Caco-2 (cell line): ENCODE results near the gene FOXN3. TPM values are rescaled to one million over a fixed set of nuclear protein-coding genes. Genes with fewer than 3 reads are reported as not detected.

Experiments used
- BruUV-seq: library from RNA; stranded (reverse); fragments of 400-500 nt; replicated peaks from 2 replicates; lab custom pipeline; 2021; lab: Mats Ljungman, UMichigan
- CTCF ChIA-PET: fragments of 300-600 bp; sonication (Branson Sonifier 250); formaldehyde crosslinking; loops from one replicate; lab custom pipeline; 2022; ENCODE audit warnings: antibody characterized with exemption; lab: Charles Lee
- POLR2A ChIA-PET: fragments of 300-600 bp; sonication (Branson Sonifier 250); formaldehyde crosslinking; loops from one replicate; lab custom pipeline; 2022; ENCODE audit warnings: antibody characterized with exemption; lab: Charles Lee
- DNase-seq, 2 experiments: peaks; one replicate each; pipeline versions ENCODE4 v3.0.0 to v3.0.0-alpha.2; 2020 to 2022
- H3K27me3 ChIP-seq: replicated peaks from 2 replicates; pipeline ENCODE4 v1.6.0; 2011; ENCODE audit warnings: low read length; ENCODE audit not compliant: control insufficient read depth, insufficient read depth
- H3K36me3 ChIP-seq: 2 replicates; pipeline ENCODE4 v1.5.1; 2011; ENCODE audit warnings: low read length; ENCODE audit not compliant: control insufficient read depth, insufficient read depth
- H3K4me1 ChIP-seq: fragments of 250-450 bp; sonication (Bioruptor Pico); 2 replicates; pipeline ENCODE4 v1.5.1; 2020; ENCODE audit warnings: mild to moderate bottlenecking
- H3K4me3 ChIP-seq: 2 replicates; pipeline ENCODE4 v1.5.1; 2011; ENCODE audit warnings: low read depth, mild to moderate bottlenecking, control low read depth, low read length
- H3K9me3 ChIP-seq: fragments of 250-450 bp; sonication (Bioruptor Pico); 2 replicates; pipeline ENCODE4 v1.5.1; 2020; ENCODE audit warnings: mild to moderate bottlenecking, moderate library complexity
- H3K27ac Mint-ChIP-seq: one replicate; pipeline ENCODE4 v1.8.0; 2022; ENCODE audit warnings: mixed read lengths; ENCODE audit not compliant: unreplicated experiment
- H3K27me3 Mint-ChIP-seq: one replicate; pipeline ENCODE4 v1.8.0; 2022; ENCODE audit warnings: mixed read lengths; ENCODE audit not compliant: insufficient read depth, unreplicated experiment
- H3K36me3 Mint-ChIP-seq: one replicate; pipeline ENCODE4 v1.8.0; 2022; ENCODE audit warnings: mild to moderate bottlenecking, mixed read lengths; ENCODE audit not compliant: insufficient read depth, unreplicated experiment
- H3K4me1 Mint-ChIP-seq: one replicate; pipeline ENCODE4 v1.8.0; 2022; ENCODE audit warnings: low read depth, mixed read lengths; ENCODE audit not compliant: unreplicated experiment
- H3K4me3 Mint-ChIP-seq: one replicate; pipeline ENCODE4 v1.8.0; 2022; ENCODE audit warnings: mild to moderate bottlenecking, moderate library complexity, mixed read lengths; ENCODE audit not compliant: unreplicated experiment
- H3K9me3 Mint-ChIP-seq: one replicate; pipeline ENCODE4 v1.8.0; 2022; ENCODE audit warnings: mixed read lengths; ENCODE audit not compliant: unreplicated experiment
- intact Hi-C: fragments of 100-400 bp; cut with micrococcal nuclease; formaldehyde crosslinking; loops from one replicate; pipeline ENCODE4 v1.10.0; 2022; ENCODE audit not compliant: unreplicated experiment
- total RNA-seq: library from RNA; stranded (reverse); gene quantifications from 2 replicates; pipeline ENCODE4 v1.2.3, GENCODE V29; 2022
- TF ChIP-seq, protein P1 (sequence below), 2 experiments: fragments of 200-600 bp in 1 of 2; IDR thresholded peaks; 1 replicate in 1 of 2; 2 replicates in 1 of 2; pipeline versions ENCODE4 v1.5.1 to v1.8.0; 2011 to 2022; ENCODE audit warnings: antibody characterized with exemption in 1 of 2, control low read depth in 1 of 2, inconsistent platforms in 1 of 2, low read depth in 1 of 2, low read length in 1 of 2, mild to moderate bottlenecking in 1 of 2, moderate library complexity in 1 of 2; ENCODE audit not compliant: insufficient read depth in 1 of 2, severe bottlenecking in 1 of 2, unreplicated experiment in 1 of 2

The FOXN3 gene
- total RNA-seq, 1 experiment from 2014 or later, result 20.6 TPM

DNA sequence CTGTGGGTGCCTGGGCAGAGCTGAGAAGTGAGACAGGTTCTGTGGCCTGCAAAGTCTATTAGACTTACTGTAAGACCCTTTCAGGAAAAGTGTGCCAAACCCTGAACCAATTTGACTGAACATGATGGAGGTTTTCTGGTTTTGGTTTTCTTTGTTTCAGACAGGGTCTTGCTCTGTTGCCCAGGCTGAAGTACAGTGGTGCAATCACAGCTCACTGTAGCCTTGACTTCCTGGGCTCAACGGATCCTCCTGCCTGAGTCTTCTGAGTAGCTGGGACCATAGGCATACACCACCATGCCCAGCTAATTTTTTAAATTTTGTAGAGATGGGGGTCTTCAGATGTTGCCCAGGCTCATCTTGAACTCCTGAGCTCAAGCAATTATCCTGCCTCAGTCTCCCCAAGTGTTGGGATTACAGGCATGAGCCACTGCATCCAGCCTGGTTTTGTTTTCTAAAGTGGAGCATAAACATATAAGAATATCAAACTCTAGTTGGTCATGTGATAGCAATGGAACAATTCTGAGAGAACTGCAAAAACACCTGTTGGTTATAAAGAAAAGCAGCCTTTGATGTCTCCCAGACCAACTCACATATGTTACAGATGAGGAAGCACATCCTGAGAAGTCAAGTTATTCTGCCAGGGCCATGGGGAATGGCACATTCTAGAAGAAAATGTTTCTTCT lies 166.9 kb downstream of the FOXN3 start:
- TF ChIP-seq, protein P1, sequence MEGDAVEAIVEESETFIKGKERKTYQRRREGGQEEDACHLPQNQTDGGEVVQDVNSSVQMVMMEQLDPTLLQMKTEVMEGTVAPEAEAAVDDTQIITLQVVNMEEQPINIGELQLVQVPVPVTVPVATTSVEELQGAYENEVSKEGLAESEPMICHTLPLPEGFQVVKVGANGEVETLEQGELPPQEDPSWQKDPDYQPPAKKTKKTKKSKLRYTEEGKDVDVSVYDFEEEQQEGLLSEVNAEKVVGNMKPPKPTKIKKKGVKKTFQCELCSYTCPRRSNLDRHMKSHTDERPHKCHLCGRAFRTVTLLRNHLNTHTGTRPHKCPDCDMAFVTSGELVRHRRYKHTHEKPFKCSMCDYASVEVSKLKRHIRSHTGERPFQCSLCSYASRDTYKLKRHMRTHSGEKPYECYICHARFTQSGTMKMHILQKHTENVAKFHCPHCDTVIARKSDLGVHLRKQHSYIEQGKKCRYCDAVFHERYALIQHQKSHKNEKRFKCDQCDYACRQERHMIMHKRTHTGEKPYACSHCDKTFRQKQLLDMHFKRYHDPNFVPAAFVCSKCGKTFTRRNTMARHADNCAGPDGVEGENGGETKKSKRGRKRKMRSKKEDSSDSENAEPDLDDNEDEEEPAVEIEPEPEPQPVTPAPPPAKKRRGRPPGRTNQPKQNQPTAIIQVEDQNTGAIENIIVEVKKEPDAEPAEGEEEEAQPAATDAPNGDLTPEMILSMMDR (IDR thresholded peaks at IDR 0.05; ENCODE audit: insufficient read depth in 1 of 2, low read depth in 1 of 2, low read length in 1 of 2, severe bottlenecking in 1 of 2, unreplicated experiment in 1 of 2), result no peak

DNA sequence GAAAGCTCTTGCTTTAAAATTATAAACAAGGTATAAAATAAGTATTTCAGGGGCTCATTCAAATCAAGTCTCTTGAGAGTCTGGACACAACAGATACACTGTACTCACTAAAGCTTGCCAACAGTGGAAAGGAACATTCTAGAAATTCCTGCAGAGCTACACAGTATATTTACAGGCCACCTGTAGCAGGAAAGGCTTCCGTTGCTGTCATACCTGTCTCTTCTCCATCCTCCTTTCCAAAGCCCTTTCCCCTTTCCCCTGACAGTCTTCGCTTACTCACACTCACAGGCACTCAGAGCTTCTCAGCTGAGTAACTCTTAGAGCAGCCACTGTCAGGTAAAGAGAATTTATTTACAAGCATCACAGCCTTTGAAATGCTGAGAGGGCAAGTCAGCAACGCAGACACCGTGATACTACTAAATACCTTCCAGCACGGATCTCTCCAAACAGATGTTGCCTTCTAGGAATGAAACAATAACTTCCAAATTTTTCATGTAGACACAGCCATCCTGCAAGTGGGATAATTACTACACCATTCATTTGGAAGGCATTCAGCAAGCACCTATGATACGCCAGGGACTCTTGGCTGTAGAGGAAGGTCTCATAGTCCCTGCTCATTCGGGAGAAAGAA lies 167.9 kb downstream of the FOXN3 start:
- no peak for DNase-seq
- H3K4me1 Mint-ChIP-seq, result peaks cover 15% of the 10 kb centered on the region
- Histone ChIP-seq H3K4me3 (no peak overlapping the region), H3K9me3 (no peaks in the 10 kb centered on the region), H3K4me1 (peaks cover 10% of the 10 kb centered on the region), H3K36me3 (no peaks in the 10 kb centered on the region), H3K27me3 (no peaks in the 10 kb centered on the region)
- H3K4me3 Mint-ChIP-seq, result no peak overlapping the region
- BruUV-seq, result no TSS peak
- no peaks in the 10 kb centered on the region for H3K36me3 Mint-ChIP-seq
- intact Hi-C loops, result no loop called here
- ChIA-PET CTCF (no interaction called here), POLR2A (no interaction called here)
- H3K27me3 Mint-ChIP-seq, result no peaks in the 10 kb centered on the region
- H3K9me3 Mint-ChIP-seq, result no peaks in the 10 kb centered on the region
- no peak overlapping the region for H3K27ac Mint-ChIP-seq
- TF ChIP-seq, protein P1 (IDR thresholded peaks at IDR 0.05; ENCODE audit: insufficient read depth in 1 of 2, low read depth in 1 of 2, low read length in 1 of 2, severe bottlenecking in 1 of 2, unreplicated experiment in 1 of 2), result no peak

More for the DNA sequence above, 166.9 kb downstream of the FOXN3 start:
- ChIA-PET CTCF (no interaction called here), POLR2A (no interaction called here)
- no peak overlapping the region for H3K4me3 Mint-ChIP-seq
- BruUV-seq, result no TSS peak
- H3K27me3 ChIP-seq, result no peaks in the 10 kb centered on the region
- DNase-seq, result no peak
- intact Hi-C loops, result loop anchor here (5.0 kb wide), 1 partner anchor 167 kb away; the partner anchor contains the start of gene FOXN3
- peaks cover 10% of the 10 kb centered on the region for H3K4me1 ChIP-seq
- no peaks in the 10 kb centered on the region for H3K9me3 ChIP-seq
- no peaks in the 10 kb centered on the region for H3K36me3 Mint-ChIP-seq
- H3K9me3 Mint-ChIP-seq, result no peaks in the 10 kb centered on the region
- H3K27ac Mint-ChIP-seq, result no peak overlapping the region
- H3K27me3 Mint-ChIP-seq, result no peaks in the 10 kb centered on the region
- no peaks in the 10 kb centered on the region for H3K36me3 ChIP-seq
- H3K4me1 Mint-ChIP-seq, result peaks cover 15% of the 10 kb centered on the region
- no peak overlapping the region for H3K4me3 ChIP-seq

DNA sequence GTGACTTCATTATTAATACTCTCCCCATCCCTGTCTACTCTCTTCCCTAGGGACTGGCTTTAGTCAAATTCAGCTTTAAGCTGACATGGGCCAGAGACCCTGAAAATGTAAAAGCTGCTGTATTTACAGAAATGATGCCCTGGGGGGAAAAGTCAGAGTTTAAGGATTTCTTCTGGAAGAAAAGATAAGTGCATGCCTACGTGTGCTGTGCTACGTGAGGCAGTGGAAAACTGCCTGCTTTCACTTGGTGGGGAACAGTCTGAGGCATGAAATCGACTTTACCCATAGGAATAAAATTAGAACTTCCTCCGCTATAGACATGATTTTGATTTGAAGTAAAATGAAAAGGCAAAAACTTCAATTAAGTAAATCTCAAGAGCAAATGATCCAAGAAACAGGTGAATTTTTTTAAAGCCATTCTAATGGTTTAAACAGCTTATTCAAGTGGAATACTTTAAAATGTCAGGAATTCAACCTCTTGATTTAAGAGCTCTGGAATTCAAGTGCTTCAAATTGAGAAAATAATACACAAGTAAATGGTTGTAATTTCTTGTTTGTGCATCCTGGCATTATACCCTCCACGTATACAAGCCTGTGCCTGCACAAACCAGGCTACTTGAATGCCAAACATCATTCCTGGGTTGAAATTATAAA lies 168.5 kb downstream of the FOXN3 start:
- Mint-ChIP-seq H3K9me3 (no peaks in the 10 kb centered on the region), H3K4me1 (peaks cover 15% of the 10 kb centered on the region), H3K27ac (peak overlapping the region; percentile 40), H3K36me3 (no peaks in the 10 kb centered on the region), H3K4me3 (no peak overlapping the region), H3K27me3 (no peaks in the 10 kb centered on the region)
- Histone ChIP-seq H3K27me3 (no peaks in the 10 kb centered on the region), H3K36me3 (no peaks in the 10 kb centered on the region), H3K4me1 (peaks cover 10% of the 10 kb centered on the region), H3K9me3 (no peaks in the 10 kb centered on the region), H3K4me3 (no peak overlapping the region)
- intact Hi-C loops, result no loop called here
- CTCF ChIA-PET, result no interaction called here
- no peak for DNase-seq
- POLR2A ChIA-PET, result no interaction called here
- no TSS peak for BruUV-seq
- TF ChIP-seq, protein P1 (IDR thresholded peaks at IDR 0.05; ENCODE audit: insufficient read depth in 1 of 2, low read depth in 1 of 2, low read length in 1 of 2, severe bottlenecking in 1 of 2, unreplicated experiment in 1 of 2), result no peak
